Heart left ventricle (tissue), 13 donors: Measurements from ENCODE around the gene NOL9.

Source experiments
- POLR2A ChIP-seq, 2 donors: fragments of 450-650 bp; IDR thresholded peaks; one replicate each; pipeline ENCODE4 v1.6.1; 2017; ENCODE audit warnings: antibody characterized with exemption in 2 of 2, mild to moderate bottlenecking in 2 of 2, moderate library complexity in 2 of 2
- TF ChIP-seq, protein P1 (sequence below), 12 donors: fragments of 200-600 bp; sonication (generic) in 4 of 12; IDR thresholded peaks; one replicate each; pipeline versions ENCODE4 v1.5.0 to v1.8.0; 2018 to 2022; ENCODE audit warnings: antibody characterized with exemption in 12 of 12, mild to moderate bottlenecking in 5 of 12
- donor health status: ischemic (EF 13 %, LVEDD 7.1; RV severe dilation, severe dysfunction).
- donor health status: DM: no; HTN: yes; CAD: no.
- donor health status: DM: no; HTN: no; CAD: no.
- donor health status: ischemic (EF 25% LVEDD 6.9; RV normal size, moderate dysfunction).
- donor health status: ischemic (EF 25% LVEDD 5.7; RV mildly dilated, moderate dysfunction).
- donor health status: ischemic (EF 35%, LVEDD 5.7; RV mildly dilated, moderate dysfunction).
- donor health status: nonischemic (EF 11% LVEDD 7.7; RV severe dilation, severe dysfunction).
- donor health status: DM: yes; HTN: yes; CAD: no.
- donor health status: PGD.
- donor health status: ischemic (EF 29% LVEDD 5.4; RV normal size, mild dysfunction).
- donor health status: nonischemic (EF 23%, LVEDD 6.1; RV moderate dilation, normal function).

- TF ChIP-seq, protein P1, sequence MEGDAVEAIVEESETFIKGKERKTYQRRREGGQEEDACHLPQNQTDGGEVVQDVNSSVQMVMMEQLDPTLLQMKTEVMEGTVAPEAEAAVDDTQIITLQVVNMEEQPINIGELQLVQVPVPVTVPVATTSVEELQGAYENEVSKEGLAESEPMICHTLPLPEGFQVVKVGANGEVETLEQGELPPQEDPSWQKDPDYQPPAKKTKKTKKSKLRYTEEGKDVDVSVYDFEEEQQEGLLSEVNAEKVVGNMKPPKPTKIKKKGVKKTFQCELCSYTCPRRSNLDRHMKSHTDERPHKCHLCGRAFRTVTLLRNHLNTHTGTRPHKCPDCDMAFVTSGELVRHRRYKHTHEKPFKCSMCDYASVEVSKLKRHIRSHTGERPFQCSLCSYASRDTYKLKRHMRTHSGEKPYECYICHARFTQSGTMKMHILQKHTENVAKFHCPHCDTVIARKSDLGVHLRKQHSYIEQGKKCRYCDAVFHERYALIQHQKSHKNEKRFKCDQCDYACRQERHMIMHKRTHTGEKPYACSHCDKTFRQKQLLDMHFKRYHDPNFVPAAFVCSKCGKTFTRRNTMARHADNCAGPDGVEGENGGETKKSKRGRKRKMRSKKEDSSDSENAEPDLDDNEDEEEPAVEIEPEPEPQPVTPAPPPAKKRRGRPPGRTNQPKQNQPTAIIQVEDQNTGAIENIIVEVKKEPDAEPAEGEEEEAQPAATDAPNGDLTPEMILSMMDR (IDR thresholded peaks at IDR 0.05) = no peak
- no peak for TF ChIP-seq POLR2A (IDR thresholded peaks at IDR 0.05)
Measured at GRCh38 chr1:6530504-6531160, 23.7 kb downstream of the NOL9 start.
